Dermis blood vessel endothelial cell (primary cell): Measurements from ENCODE around the gene ZNF584. TPM values are rescaled to one million over a fixed set of nuclear protein-coding genes. Genes with fewer than 3 reads are reported as not detected.
"Not testable (repeated sequence)": the region's sequence is repeated elsewhere in the genome, so short reads cannot be mapped to it uniquely, and the experiment has no call there.

ENCODE experiments used
- DNase-seq: peaks from one replicate; pipeline ENCODE4 v3.0.0; 2010
- total RNA-seq: library from RNA; depleted of rRNA; stranded (reverse); fragments of >200 nt; gene quantifications from 2 replicates; pipeline ENCODE4 v1.2.3, GENCODE V29; 2014

The ZNF584 gene
- total RNA-seq, 1 donor from 2014 or later, result 8.2 TPM

GRCh38 chr19:58406818-58407657, 1.4 kb upstream of the ZNF584 start:
- peak; percentile 33 for DNase-seq

GRCh38 chr19:58407658-58408151, 744 bp upstream of the ZNF584 start:
- peak; percentile 24 for DNase-seq

GRCh38 chr19:58409010-58409790, 751 bp downstream of the ZNF584 start:
- peak; percentile 50 for DNase-seq

GRCh38 chr19:58416604-58417003, 8.2 kb downstream of the ZNF584 start:
- no peak for DNase-seq

- DNase-seq, result no peak
These were observed 8.6 kb downstream of the ZNF584 start for GRCh38 chr19:58417071-58417470.

GRCh38 chr19:58428617-58429016, 20.2 kb downstream of the ZNF584 start:
- DNase-seq, result no peak

GRCh38 chr19:58429745-58430144, 21.3 kb downstream of the ZNF584 start:
- DNase-seq, result no peak

- no peak for DNase-seq
These were observed 25.8 kb downstream of the ZNF584 start for GRCh38 chr19:58434217-58434616.

- peak; percentile 100 for DNase-seq
These were observed 31.4 kb downstream of the ZNF584 start, which contains the start of gene ZNF132 for GRCh38 chr19:58439576-58440554. ZNF132 (minus strand) TSS chr19:58440153; CDS start chr19:58439821, 332 bp downstream.

GRCh38 chr19:58440556-58440955, 32.1 kb downstream of the ZNF584 start:
- DNase-seq, result no peak

GRCh38 chr19:58442986-58443385, 34.5 kb downstream of the ZNF584 start:
- not testable (repeated sequence) for DNase-seq

- not testable (repeated sequence) for DNase-seq
These were observed 40.4 kb downstream of the ZNF584 start for GRCh38 chr19:58448860-58449259.

- not testable (repeated sequence) for DNase-seq
These were observed 41.5 kb downstream of the ZNF584 start for GRCh38 chr19:58449980-58450379.

- peak; percentile 17 for DNase-seq
These were observed 42.5 kb downstream of the ZNF584 start for GRCh38 chr19:58450856-58451357.

- peak; percentile 97 for DNase-seq
These were observed 43.1 kb downstream of the ZNF584 start, which contains the start of gene ZNF324B for GRCh38 chr19:58451358-58452101. ZNF324B (plus strand) TSS chr19:58451622; CDS start chr19:58453702, 2,080 bp downstream.

- no peak for DNase-seq
These were observed 45.3 kb downstream of the ZNF584 start for GRCh38 chr19:58453743-58454142.

GRCh38 chr19:58455306-58455705, 46.9 kb downstream of the ZNF584 start:
- no peak for DNase-seq

GRCh38 chr19:58456111-58456510, 47.7 kb downstream of the ZNF584 start:
- no peak for DNase-seq

- DNase-seq, result no peak
These were observed 51.6 kb downstream of the ZNF584 start for GRCh38 chr19:58460039-58460438.

GRCh38 chr19:58466089-58466759, 57.8 kb downstream of the ZNF584 start:
- no peak for DNase-seq
